NCI-H1694 (cell line): ENCODE measurements around the gene ZNF620.
"Not testable (repeated sequence)": the region's sequence is repeated elsewhere in the genome, so short reads cannot be mapped to it uniquely, and the experiment has no call there.

Source experiments
- DNase-seq: peaks from one replicate; lab custom pipeline; 2025; lab: John Stamatoyannopoulos, UW

ZNF620 gene

DNA sequence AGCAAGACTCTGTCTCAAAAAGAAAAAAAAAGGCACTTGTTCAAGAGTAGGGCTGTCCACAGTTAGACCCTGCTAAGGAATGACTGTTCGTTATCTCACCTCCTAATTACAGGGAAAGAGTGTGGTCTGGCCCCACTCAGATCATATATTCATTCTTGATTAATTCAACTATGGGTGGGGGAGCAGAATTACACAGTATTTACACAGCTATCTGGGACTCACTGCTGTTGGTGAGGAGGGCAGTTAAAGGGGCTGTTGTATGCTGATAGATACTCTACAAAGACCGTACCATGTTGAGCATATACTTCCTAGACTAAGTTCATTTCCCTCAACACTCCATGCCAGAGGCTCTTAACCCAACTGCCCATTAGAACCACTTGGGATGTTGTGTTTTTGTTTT lies 3.8 kb upstream of the ZNF620 start:
- DNase-seq: no peak

- no peak for DNase-seq
Measured at GRCh38 chr3:40504636-40505430, 1.0 kb upstream of the ZNF620 start.

- DNase-seq: no peak
Measured at GRCh38 chr3:40511031-40511718, 5.3 kb downstream of the ZNF620 start.

- no peak for DNase-seq
Measured at GRCh38 chr3:40516201-40516600, 10.4 kb downstream of the ZNF620 start.

DNA sequence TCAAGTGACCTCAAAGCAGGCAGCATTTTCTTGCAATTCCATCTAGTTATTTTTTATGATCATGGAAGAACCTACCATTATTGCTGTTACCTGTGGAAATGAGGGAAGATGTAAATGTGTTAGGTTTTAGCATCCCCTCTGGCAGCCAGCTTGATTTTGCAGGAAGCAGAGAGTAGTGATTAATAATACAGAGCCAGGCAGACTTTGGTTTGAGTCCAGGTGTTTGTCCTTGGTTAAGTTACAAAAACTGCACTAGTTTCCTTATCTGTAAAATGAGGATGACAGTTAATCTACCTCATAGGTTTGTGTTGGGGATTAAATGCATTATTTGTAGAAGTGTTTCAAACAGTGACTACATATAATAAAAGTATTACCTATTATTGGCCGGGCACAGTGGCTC lies 12.2 kb downstream of the ZNF620 start:
- DNase-seq: no peak

DNA sequence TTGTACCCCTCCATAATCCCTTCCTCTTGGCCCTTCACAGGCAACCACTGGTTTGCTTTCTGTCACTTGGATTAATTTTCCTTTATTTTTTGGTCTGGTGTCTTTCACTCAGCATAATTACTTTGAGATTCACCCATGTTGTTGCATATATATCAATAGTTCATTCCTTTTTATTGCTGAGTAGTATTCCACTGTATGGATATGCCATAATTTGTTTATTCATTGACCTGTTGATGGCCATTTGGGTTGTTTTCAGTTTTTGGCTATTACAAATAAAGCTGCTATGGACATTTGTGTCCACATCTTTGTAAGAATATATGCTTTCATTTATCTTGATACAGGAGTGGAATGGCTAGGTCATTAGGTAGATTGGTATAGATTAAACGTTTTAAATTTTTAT lies 13.0 kb downstream of the ZNF620 start:
- DNase-seq: no peak

- no peak for DNase-seq
Measured at GRCh38 chr3:40521254-40521653, 15.4 kb downstream of the ZNF620 start.

DNA sequence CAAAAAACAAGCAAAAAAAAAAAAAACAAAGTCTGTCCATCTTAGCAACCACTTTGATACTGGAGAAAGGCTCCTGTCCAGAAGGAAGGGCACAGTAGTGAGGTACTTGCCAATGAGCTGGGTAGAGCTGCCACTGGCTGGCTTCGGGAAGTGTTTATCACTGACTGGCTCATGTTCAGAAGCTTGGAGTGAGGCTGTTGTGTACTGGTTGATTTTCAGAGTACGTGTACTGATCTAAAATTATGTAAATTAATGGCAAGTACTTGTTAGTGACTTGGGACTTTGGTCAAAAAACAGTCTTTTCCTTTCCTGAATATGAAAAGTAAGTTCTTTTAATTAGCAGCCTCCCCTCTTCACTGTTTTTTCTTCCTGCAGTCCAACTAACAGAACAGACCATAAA lies 17.9 kb downstream of the ZNF620 start:
- DNase-seq: no peak

GRCh38 chr3:40524222-40524567 lies 18.4 kb downstream of the ZNF620 start:
- DNase-seq: no peak

- DNase-seq: peak; percentile 7
Measured at GRCh38 chr3:40524568-40525285, 18.9 kb downstream of the ZNF620 start, which contains the start of gene ZNF621. Gene ZNF621, plus strand, starts transcription at chr3:40524960. Its CDS starts 881 bp downstream, at chr3:40525841.

GRCh38 chr3:40528426-40528825 lies 22.6 kb downstream of the ZNF620 start:
- DNase-seq: no peak

DNA sequence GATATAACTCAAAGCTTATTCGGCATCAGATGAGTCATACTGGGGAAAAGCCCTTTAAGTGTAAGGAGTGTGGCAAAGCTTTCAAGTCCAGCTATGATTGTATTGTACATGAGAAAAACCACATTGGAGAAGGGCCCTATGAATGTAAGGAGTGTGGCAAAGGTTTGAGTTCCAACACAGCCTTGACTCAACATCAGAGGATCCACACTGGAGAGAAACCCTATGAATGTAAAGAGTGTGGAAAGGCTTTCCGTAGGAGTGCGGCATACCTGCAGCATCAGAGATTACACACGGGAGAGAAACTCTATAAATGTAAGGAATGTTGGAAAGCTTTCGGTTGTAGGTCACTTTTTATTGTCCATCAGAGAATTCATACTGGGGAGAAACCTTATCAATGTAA lies 26.4 kb downstream of the ZNF620 start:
- no peak for DNase-seq

DNA sequence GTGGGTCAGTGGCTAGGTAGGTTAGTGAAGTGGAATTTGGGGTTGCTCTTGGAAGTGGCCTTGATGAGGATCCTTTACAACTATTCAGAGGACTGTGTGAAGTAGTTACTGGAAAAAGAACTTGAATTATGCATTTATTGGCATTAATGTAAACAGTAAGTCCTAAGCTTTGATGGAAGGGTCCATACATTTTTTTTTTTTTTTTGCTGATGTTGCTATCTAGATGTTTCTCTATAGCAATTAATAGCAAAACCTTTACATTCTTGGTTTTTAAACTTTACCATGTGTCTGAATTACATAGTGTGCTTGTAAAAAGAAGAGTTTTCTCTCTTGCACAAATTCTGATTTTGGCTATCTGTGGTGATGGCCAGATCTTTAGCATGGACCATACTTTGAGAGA lies 28.4 kb downstream of the ZNF620 start:
- DNase-seq: no peak

- DNase-seq: no peak
Measured at GRCh38 chr3:40546816-40547215, 41.0 kb downstream of the ZNF620 start.

DNA sequence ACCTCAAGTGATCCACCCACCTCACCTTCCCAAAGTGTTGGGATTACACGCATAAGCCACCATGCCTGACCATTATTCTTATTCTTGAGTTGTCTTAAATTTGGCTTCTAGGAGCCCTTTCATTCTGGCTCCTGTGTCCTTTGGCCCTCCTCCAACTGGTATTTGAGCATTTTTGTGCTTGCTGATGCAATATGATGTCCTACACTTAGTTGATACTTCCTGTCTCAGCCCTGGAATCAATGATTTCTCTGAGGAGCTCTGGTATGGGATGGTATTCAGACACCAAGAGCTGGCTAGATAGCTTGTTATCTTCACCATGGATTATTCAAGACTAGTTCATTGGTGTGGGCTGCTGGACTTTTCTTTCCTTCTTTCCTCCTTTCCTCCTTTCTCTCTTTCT lies 44.3 kb downstream of the ZNF620 start:
- no peak for DNase-seq

DNA sequence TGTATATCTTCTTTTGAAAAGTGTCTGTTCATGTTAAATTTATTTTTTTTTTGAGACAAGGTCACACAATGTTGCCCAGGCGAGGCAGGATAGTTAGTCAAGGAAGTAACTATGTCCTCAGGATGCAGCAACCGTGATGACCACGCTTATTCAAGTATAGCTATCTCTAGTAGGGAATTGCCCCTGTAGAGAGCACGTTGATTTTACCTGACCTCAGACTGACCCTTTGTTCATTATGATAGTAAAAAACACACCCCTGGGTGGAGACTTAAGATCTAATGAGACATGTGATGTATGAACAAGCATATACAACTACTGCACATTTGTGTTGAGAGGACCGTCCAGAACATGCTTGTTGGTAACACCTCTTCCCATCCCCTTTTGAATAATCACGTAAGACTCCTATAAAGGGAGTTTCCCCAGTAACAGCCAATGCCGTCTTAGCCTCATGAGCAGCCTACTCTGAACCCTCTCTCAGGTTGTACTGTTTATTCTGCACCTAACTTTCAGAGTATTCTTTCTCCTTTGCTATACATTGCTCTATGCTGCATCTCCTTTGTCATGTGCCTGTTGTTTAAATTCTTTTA lies 51.8 kb downstream of the ZNF620 start:
- DNase-seq: no peak

GRCh38 chr3:40562482-40562881 lies 56.6 kb downstream of the ZNF620 start:
- DNase-seq: not testable (repeated sequence)

GRCh38 chr3:40565629-40566028 lies 59.8 kb downstream of the ZNF620 start:
- DNase-seq: not testable (repeated sequence)

DNA sequence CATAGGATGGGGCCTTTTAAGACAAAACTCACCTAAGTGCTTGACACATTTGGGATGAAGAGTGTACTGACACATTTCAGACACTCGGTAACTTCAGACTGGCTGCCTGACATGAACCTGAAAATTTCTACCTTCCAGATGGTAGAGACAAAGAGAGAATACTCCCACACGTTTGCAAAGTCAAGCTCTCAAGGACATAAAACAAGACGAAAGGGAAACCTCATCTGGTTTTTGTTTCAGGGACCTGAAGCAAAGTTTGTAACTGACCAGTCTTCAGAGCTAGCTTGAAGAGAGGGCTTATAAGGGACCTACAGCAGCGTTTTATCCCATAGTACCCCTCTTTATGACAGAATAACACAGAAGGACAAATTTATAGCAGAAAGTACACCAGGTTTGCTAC lies 60.9 kb downstream of the ZNF620 start:
- DNase-seq: no peak
